ENCODE results near the gene SDS. TPM values are rescaled to one million over a fixed set of nuclear protein-coding genes. Genes with fewer than 3 reads are reported as not detected.

SDS gene
- total and polyA plus RNA-seq, 2 donors (not counting 3 experiments of a cell fraction or from before 2014, with no cell fraction given), result not detected

GRCh38 chr12:113391650-113392337 lies 11.9 kb downstream of the SDS start:
- Histone ChIP-seq H3K27me3 (ENCODE audit: control insufficient read depth in 2 of 2, insufficient read depth in 2 of 2, low read length in 2 of 2) (no peaks in the 10 kb centered on the region), H3K9me3 (replicated peaks; ENCODE audit: control insufficient read depth, insufficient read depth, low read length) (no peaks in the 10 kb centered on the region), H3K9me1 (replicated peaks; ENCODE audit: control insufficient read depth, extremely low read depth, insufficient read depth, low read length) (no peaks in the 10 kb centered on the region), H3K4me1 (ENCODE audit: control insufficient read depth, extremely low read depth, insufficient read depth, low read length) (no peaks in the 10 kb centered on the region), H3K9ac (replicated peaks; ENCODE audit: extremely low read depth, insufficient read depth, low read length) (no peak overlapping the region), H3K4me2 (ENCODE audit: insufficient read depth, low read length) (no peak overlapping the region), H3K79me2 (ENCODE audit: control insufficient read depth, insufficient read depth, low read length) (no peaks in the 10 kb centered on the region), H3K4me3 (replicated peaks in 1 of 3; ENCODE audit: insufficient read depth in 1 of 3, low read depth in 1 of 3, low read length in 3 of 3) (no peak overlapping the region), H3K36me3 (ENCODE audit: control insufficient read depth in 2 of 2, extremely low read depth in 1 of 2, insufficient read depth in 2 of 2, low read length in 2 of 2) (peaks cover 0 to 3% of the 10 kb centered on the region in 2 experiments), H3K27ac (ENCODE audit: insufficient read depth, low read depth, low read length) (no peak overlapping the region), H4K20me1 (replicated peaks; ENCODE audit: control insufficient read depth, extremely low read depth, insufficient read depth, low read length) (no peaks in the 10 kb centered on the region), H2AFZ (ENCODE audit: low read depth, low read length) (no peak overlapping the region)
- TF ChIP-seq GATA2 (IDR thresholded peaks at IDR 0.05; ENCODE audit: insufficient read depth, insufficient read length, low read depth, low read length) (no peak), POLR2A (IDR thresholded peaks at IDR 0.05; ENCODE audit: low read depth, low read length) (no peak), FOS (IDR thresholded peaks at IDR 0.05; ENCODE audit: borderline replicate concordance, insufficient read depth, low read length) (no peak), POLR2AphosphoS5 (IDR thresholded peaks at IDR 0.05; ENCODE audit: insufficient read depth, low read depth, low read length) (no peak), JUN (IDR thresholded peaks at IDR 0.05; ENCODE audit: borderline replicate concordance, insufficient read depth, insufficient read length, low read depth) (no peak), EZH2 (IDR thresholded peaks at IDR 0.05; ENCODE audit: borderline replicate concordance, low read depth, low read length, severe bottlenecking) (no peak), MYC (IDR thresholded peaks at IDR 0.05; ENCODE audit: low read depth, low read length) (no peak), CTCF (IDR thresholded peaks at IDR 0.05; ENCODE audit: extremely low read depth in 1 of 2, insufficient read depth in 1 of 2, low read depth in 1 of 2, low read length in 2 of 2) (no peak), MAX (IDR thresholded peaks at IDR 0.05; ENCODE audit: insufficient read depth, insufficient read length) (no peak)
- intact Hi-C loops (cut with micrococcal nuclease) (no loop called here), dilution Hi-C loops (cut with MboI; ENCODE audit: extremely low pct_ligation_motif_present, low sequenced_read_pairs) (no loop called here)
- ChIA-PET CTCF (no interaction called here), POLR2A (no interaction called here)
- no TSS peak for BruUV-seq (replicated peaks)
- DNase-seq (ENCODE audit: low read depth, low spot score) (no peak), FAIRE-seq (no peak)
